ENCODE results near the gene RGP1. TPM values are rescaled to one million over a fixed set of nuclear protein-coding genes. Genes with fewer than 3 reads are reported as not detected.

RGP1 gene
- polyA plus RNA-seq, 1 donor (not counting 4 experiments of a cell fraction or from before 2014, with no cell fraction given), result 18.3 TPM

GRCh38 chr9:35708146-35708545, 40.9 kb upstream of the RGP1 start:
- peaks cover 67 to 80% of the 10 kb centered on the region in 2 experiments for H3K36me3 ChIP-seq (ENCODE audit: control insufficient read depth in 2 of 2, extremely low read depth in 1 of 2, insufficient read depth in 2 of 2, low read length in 2 of 2)
- H3K79me2 ChIP-seq (ENCODE audit: control insufficient read depth, insufficient read depth, low read length), result no peaks in the 10 kb centered on the region
- H3K9me1 ChIP-seq (ENCODE audit: control insufficient read depth, extremely low read depth, insufficient read depth, low read length), result peaks cover 2% of the 10 kb centered on the region
- no peak overlapping the region for H3K4me3 ChIP-seq (ENCODE audit: control insufficient read depth in 2 of 3, extremely low read depth in 1 of 3, insufficient read depth in 2 of 3, low read depth in 1 of 3, low read length in 3 of 3)
- DNase-seq (ENCODE audit: low read depth, low spot score), result no peak
- no peak overlapping the region for H3K9ac ChIP-seq (ENCODE audit: control insufficient read depth, extremely low read depth, insufficient read depth, low read length)
- peaks cover 3% of the 10 kb centered on the region for H4K20me1 ChIP-seq (ENCODE audit: control insufficient read depth, extremely low read depth, insufficient read depth, low read length)
- dilution Hi-C loops (cut with MboI; ENCODE audit: extremely low pct_ligation_motif_present, low sequenced_read_pairs), result no loop called here
- no peak overlapping the region for H3K27ac ChIP-seq (ENCODE audit: control insufficient read depth, insufficient read depth, low read length)
- H3K4me1 ChIP-seq (ENCODE audit: control insufficient read depth, extremely low read depth, insufficient read depth, low read length), result no peaks in the 10 kb centered on the region
- FAIRE-seq, result no peak
- TF ChIP-seq CTCF (optimal IDR thresholded peaks at IDR 0.05 in 1 of 3, IDR thresholded peaks at IDR 0.05 in 1 of 3, conservative IDR thresholded peaks at IDR 0.05 in 1 of 3; ENCODE audit: extremely low read depth in 1 of 3, insufficient read depth in 2 of 3, low read length in 3 of 3) (no peak), EZH2 (IDR thresholded peaks at IDR 0.05; ENCODE audit: low read length) (no peak)
- no peak overlapping the region for H3K4me2 ChIP-seq (ENCODE audit: control insufficient read depth, extremely low read depth, insufficient read depth, low read depth, low read length)
- H2AFZ ChIP-seq (ENCODE audit: control insufficient read depth, low read length), result no peak overlapping the region
- no peaks in the 10 kb centered on the region for H3K9me3 ChIP-seq (ENCODE audit: control insufficient read depth, low read depth, low read length)
- H3K27me3 ChIP-seq (ENCODE audit: control insufficient read depth, extremely low read depth, insufficient read depth, low read length), result no peaks in the 10 kb centered on the region

DNA sequence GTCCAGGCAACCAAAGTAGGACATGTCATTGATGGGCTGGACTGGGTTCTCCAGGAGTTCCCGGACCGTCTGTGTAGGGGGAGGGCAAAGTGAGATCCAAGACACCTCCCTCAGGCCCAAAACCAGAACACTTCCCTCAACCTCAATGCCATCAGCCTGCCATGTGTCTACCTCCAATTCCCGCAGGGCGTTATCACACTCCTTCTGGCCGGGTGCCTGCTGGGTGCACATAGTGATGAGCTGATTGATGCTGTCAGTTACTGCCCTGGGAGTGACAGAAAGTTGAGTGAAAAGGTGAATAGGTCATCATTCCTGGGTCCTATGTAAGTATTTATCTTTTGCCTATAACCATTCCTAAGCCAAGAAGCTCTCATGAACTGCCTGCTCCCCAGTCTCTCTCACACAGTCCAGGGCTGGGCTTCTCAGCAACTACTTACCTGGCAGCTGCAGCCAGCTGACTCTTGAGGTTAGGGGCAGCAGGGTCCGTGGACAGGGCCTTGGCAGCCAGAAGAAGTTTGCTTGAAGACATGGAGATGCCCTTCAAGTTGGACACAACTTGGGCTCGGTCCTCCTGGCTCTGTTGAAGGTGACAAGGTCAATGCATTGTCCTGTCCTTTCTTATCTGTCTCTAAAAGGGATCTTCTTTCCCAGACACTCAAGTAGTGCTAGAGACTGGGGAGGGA, 38.1 kb upstream of the RGP1 start:
- no peak overlapping the region for H3K4me2 ChIP-seq (ENCODE audit: control insufficient read depth, extremely low read depth, insufficient read depth, low read depth, low read length)
- H3K4me3 ChIP-seq (ENCODE audit: control insufficient read depth in 2 of 3, extremely low read depth in 1 of 3, insufficient read depth in 2 of 3, low read depth in 1 of 3, low read length in 3 of 3), result no peak overlapping the region
- H3K79me2 ChIP-seq (ENCODE audit: control insufficient read depth, insufficient read depth, low read length), result no peaks in the 10 kb centered on the region
- H3K9ac ChIP-seq (ENCODE audit: control insufficient read depth, extremely low read depth, insufficient read depth, low read length), result no peak overlapping the region
- H3K27me3 ChIP-seq (ENCODE audit: control insufficient read depth, extremely low read depth, insufficient read depth, low read length), result no peaks in the 10 kb centered on the region
- FAIRE-seq, result no peak
- peaks cover 60 to 79% of the 10 kb centered on the region in 2 experiments for H3K36me3 ChIP-seq (ENCODE audit: control insufficient read depth in 2 of 2, extremely low read depth in 1 of 2, insufficient read depth in 2 of 2, low read length in 2 of 2)
- H2AFZ ChIP-seq (ENCODE audit: control insufficient read depth, low read length), result no peak overlapping the region
- no peak for DNase-seq (ENCODE audit: low read depth, low spot score)
- H3K27ac ChIP-seq (ENCODE audit: control insufficient read depth, insufficient read depth, low read length), result no peak overlapping the region
- TF ChIP-seq EZH2 (IDR thresholded peaks at IDR 0.05; ENCODE audit: low read length) (no peak), CTCF (optimal IDR thresholded peaks at IDR 0.05 in 1 of 3, IDR thresholded peaks at IDR 0.05 in 1 of 3, conservative IDR thresholded peaks at IDR 0.05 in 1 of 3; ENCODE audit: extremely low read depth in 1 of 3, insufficient read depth in 2 of 3, low read length in 3 of 3) (no peak)
- H3K9me1 ChIP-seq (ENCODE audit: control insufficient read depth, extremely low read depth, insufficient read depth, low read length), result no peaks in the 10 kb centered on the region
- no peaks in the 10 kb centered on the region for H3K9me3 ChIP-seq (ENCODE audit: control insufficient read depth, low read depth, low read length)
- no peaks in the 10 kb centered on the region for H3K4me1 ChIP-seq (ENCODE audit: control insufficient read depth, extremely low read depth, insufficient read depth, low read length)
- dilution Hi-C loops (cut with MboI; ENCODE audit: extremely low pct_ligation_motif_present, low sequenced_read_pairs), result no loop called here
- peaks cover 3% of the 10 kb centered on the region for H4K20me1 ChIP-seq (ENCODE audit: control insufficient read depth, extremely low read depth, insufficient read depth, low read length)

Data from keratinocyte (primary cell).